Activated CD8-positive, alpha-beta memory T cell treated with anti-CD3 and anti-CD28 coated beads for 4 hours (primary cell): Measurements from ENCODE around the gene BLOC1S4.

Source experiments
- DNase-seq, 2 donors: peaks; one replicate each; pipeline ENCODE4 v3.0.0-alpha.2; 2020; ENCODE audit warnings: low read depth in 2 of 2

The BLOC1S4 gene

GRCh38 chr4:6764976-6765620 is 49.1 kb downstream of the BLOC1S4 start:
- no peak for DNase-seq

GRCh38 chr4:6765703-6766102 is 49.7 kb downstream of the BLOC1S4 start:
- DNase-seq, result no peak
